Activated CD8-positive, alpha-beta memory T cell treated with anti-CD3 and anti-CD28 coated beads, Interleukin-2, amount 10 ng/mL, durations not matched to agents 7 days and 5 days (primary cell): ENCODE measurements around the gene NOSIP. TPM values are rescaled to one million over a fixed set of nuclear protein-coding genes. Genes with fewer than 3 reads are reported as not detected.
A peak's percentile ranks its signal among the peaks of the same experiment; 100 is the strongest.

ENCODE experiments used
- ATAC-seq: fragments of 150-1000 bp; cut with Tn5 transposase; one replicate; pipeline ENCODE4 v1.10.0; 2021; ENCODE audit warnings: moderate library complexity
- CTCF ChIA-PET: fragments of 350-600 bp; sonication (Branson Sonifier 250); formaldehyde crosslinking; loops from one replicate; lab custom pipeline; 2021; ENCODE audit warnings: antibody characterized with exemption; lab: Charles Lee
- DNase-seq: peaks from one replicate; pipeline ENCODE4 v3.0.0-alpha.2; 2020
- H3K27ac Mint-ChIP-seq: one replicate; pipeline ENCODE4 v1.8.0; 2021; ENCODE audit warnings: mild to moderate bottlenecking, mixed read lengths
- H3K27me3 Mint-ChIP-seq: one replicate; pipeline ENCODE4 v1.8.0; 2021; ENCODE audit warnings: mixed read lengths
- H3K36me3 Mint-ChIP-seq: one replicate; pipeline ENCODE4 v1.8.0; 2021; ENCODE audit warnings: mild to moderate bottlenecking, mixed read lengths
- H3K4me1 Mint-ChIP-seq: one replicate; pipeline ENCODE4 v1.8.0; 2021; ENCODE audit warnings: mixed read lengths
- H3K4me3 Mint-ChIP-seq: one replicate; pipeline ENCODE4 v1.8.0; 2021; ENCODE audit warnings: mild to moderate bottlenecking, moderate library complexity, mixed read lengths
- H3K9me3 Mint-ChIP-seq: one replicate; pipeline ENCODE4 v1.8.0; 2022; ENCODE audit warnings: low read depth, mixed read lengths
- total RNA-seq, 2 experiments: library from RNA; stranded (reverse); gene quantifications; one replicate each; pipeline ENCODE4 v1.2.3, GENCODE V29; 2021

Gene NOSIP
- total RNA-seq, 2 experiments from 2014 or later: 77.3 to 96.1 TPM

DNA sequence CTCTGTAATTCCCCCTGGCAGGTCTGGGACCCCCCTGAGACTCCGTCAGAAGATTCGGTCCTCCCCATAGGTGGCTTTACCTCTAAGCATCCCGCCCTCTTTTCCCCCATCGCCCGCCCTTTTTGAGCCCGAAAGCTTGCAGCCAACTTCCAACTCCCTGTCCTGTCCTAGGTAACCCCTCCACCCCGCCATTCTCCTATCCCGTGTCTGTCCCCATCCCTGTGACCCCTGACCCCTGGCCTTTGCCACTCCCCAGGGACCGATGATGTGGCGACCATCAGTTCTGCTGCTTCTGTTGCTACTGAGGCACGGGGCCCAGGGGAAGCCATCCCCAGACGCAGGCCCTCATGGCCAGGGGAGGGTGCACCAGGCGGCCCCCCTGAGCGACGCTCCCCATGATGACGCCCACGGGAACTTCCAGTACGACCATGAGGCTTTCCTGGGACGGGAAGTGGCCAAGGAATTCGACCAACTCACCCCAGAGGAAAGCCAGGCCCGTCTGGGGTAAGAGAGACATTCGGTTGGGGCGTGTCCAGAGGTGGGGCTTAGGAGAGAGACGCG is 52.1 kb downstream of the NOSIP start:
- H3K36me3 Mint-ChIP-seq: no peaks in the 10 kb centered on the region
- peaks cover 3% of the 10 kb centered on the region for H3K27me3 Mint-ChIP-seq
- no peak overlapping the region for H3K27ac Mint-ChIP-seq
- ATAC-seq (no peak), DNase-seq (no peak)
- CTCF ChIA-PET: interaction anchor here (0.8 to 2.4 kb wide), 8 partner anchors 13 to 149 kb away, joined by 3 to 17 read pairs (median 6); partner anchors contain the start of genes PRMT1 and RPS11
- H3K4me3 Mint-ChIP-seq: peak overlapping the region; percentile 69
- no peaks in the 10 kb centered on the region for H3K9me3 Mint-ChIP-seq
- peaks cover 19% of the 10 kb centered on the region for H3K4me1 Mint-ChIP-seq

DNA sequence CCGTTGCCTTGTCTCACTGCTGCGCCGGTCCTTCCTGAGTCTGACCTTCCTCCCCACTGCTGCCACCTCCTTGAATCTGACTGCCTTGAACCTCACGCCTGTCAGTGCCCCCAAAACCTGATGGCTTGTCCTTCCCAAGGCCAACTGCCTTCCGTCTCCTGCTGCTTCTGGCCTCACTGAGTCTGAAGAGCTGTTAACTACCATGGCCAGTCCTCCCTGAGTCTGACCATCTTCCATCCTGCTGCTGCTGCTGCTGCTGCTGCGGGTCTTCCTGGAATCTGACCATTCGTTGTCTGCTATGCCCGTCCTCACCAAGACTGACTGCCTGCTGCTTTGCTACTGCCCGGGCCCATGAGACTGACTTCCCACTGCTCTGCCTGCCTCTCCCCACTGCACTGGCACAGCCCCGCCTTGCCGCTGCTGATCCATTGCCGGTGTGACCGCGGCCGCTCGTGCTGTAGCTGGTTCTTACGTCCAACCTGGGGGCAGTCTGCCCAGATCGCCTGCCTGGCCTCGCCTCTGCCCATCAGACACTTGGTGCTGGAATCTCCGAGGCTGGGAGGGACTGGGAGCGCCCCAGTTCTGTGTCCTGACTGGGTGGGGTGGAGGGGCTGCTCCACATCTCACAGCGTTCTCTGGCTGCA is 55.4 kb downstream of the NOSIP start:
- no peaks in the 10 kb centered on the region for H3K36me3 Mint-ChIP-seq
- CTCF ChIA-PET: interaction anchor here (1.3 to 2.4 kb wide), 2 partner anchors 14 to 22 kb away, joined by 4 to 8 read pairs; no protein-coding TSS in a partner anchor
- ATAC-seq: no peak
- DNase-seq: no peak
- no peaks in the 10 kb centered on the region for H3K9me3 Mint-ChIP-seq
- H3K27ac Mint-ChIP-seq: no peak overlapping the region
- no peak overlapping the region for H3K4me3 Mint-ChIP-seq
- peaks cover 3% of the 10 kb centered on the region for H3K27me3 Mint-ChIP-seq
- peaks cover 13% of the 10 kb centered on the region for H3K4me1 Mint-ChIP-seq

DNA sequence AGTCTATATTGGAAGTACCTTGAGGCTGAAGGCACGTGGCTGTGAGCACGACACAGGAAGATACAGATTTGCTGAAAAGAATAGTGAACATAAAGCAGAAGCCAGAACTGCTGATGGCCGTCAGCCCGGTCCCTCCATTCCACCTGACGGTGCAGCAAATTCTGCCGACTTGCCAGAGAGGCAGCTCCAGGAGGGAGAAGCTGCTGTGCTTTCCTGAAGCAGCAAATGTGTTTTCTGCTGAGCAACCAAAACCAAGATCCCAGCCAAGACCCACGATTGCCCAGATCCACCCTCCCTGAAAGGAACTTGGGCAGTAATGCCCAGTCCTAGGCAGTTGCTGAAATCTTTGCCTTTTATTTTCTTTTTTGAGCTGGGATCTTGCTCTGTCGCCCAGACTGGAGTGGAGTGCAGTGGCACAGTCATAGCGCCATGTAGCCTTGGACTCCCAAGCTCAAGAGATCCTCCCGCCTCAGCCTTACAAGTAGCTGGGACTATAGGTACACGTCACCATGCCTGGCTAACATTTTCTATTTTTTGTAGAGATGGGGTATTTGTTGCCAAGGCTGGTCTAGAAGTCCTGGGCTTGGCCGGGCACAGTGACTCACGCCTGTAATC is 59.5 kb downstream of the NOSIP start:
- Mint-ChIP-seq H3K4me1 (no peaks in the 10 kb centered on the region), H3K9me3 (no peaks in the 10 kb centered on the region), H3K36me3 (no peaks in the 10 kb centered on the region), H3K27me3 (no peaks in the 10 kb centered on the region), H3K4me3 (no peak overlapping the region), H3K27ac (no peak overlapping the region)
- no peak for ATAC-seq
- DNase-seq: no peak
- CTCF ChIA-PET: interaction anchor here (0.6 to 2.9 kb wide), 4 partner anchors 12 to 50 kb away, joined by 3 to 8 read pairs (median 4); no protein-coding TSS in a partner anchor

DNA sequence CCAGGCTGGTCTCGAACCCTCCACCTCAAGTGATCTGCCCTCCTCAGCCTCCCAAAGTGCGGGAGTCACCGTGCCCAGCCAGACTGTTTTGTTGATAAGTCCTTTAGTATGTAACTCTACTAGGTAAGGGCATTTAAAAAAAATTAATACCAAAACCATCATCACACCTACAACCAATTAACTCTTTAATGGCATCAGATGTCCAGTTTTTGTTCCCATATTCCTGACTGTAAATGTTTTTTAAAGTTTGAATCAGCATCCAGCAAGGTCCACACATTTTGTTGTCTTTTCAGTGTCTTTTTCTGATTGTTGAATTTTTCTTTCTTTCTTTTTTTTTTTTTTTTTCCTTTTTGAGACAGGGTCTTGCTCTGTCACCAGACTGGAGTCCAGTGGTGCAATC is 62.3 kb downstream of the NOSIP start:
- no peaks in the 10 kb centered on the region for H3K27me3 Mint-ChIP-seq
- CTCF ChIA-PET: interaction anchor here (0.7 to 3.9 kb wide), 5 partner anchors 12 to 52 kb away, joined by 3 to 18 read pairs (median 5); no protein-coding TSS in a partner anchor

DNA sequence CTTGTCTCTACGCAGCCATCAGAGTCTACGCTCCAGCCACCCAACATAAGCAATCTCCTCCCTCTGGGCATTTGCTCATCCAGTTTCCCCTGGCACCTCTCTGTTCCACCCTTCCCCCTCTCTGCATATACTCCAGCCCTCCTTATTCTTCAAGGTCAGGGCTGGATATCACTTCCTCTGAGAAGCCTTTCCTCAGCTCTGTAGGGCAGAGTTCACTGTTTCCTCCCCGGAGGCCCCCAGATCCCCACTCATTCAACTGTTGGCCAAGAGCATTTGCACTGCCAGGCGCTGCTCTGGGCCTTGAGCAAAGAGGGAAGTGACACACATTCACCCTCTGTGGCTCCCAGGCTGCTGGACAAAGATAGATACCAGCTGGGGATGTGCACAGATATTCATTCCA is 64.6 kb downstream of the NOSIP start:
- H3K4me3 Mint-ChIP-seq: no peak overlapping the region
- no peak for ATAC-seq

More for the DNA sequence above, 62.3 kb downstream of the NOSIP start:
- peaks cover 4% of the 10 kb centered on the region for H3K4me1 Mint-ChIP-seq
- ATAC-seq (no peak), DNase-seq (no peak)
- H3K4me3 Mint-ChIP-seq: no peak overlapping the region
- H3K9me3 Mint-ChIP-seq: no peaks in the 10 kb centered on the region
- no peaks in the 10 kb centered on the region for H3K36me3 Mint-ChIP-seq
- no peak overlapping the region for H3K27ac Mint-ChIP-seq

DNA sequence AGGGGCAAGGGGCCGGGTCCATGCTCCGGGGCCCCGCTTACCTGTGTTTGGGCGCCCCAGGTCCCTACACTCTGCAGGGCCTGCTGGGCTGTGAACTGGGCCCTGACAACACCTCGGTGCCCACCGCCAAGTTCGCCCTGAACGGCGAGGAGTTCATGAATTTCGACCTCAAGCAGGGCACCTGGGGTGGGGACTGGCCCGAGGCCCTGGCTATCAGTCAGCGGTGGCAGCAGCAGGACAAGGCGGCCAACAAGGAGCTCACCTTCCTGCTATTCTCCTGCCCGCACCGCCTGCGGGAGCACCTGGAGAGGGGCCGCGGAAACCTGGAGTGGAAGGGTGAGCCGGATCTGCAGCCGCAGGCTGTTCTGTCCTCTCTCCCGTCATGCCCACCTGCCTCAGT is 66.2 kb downstream of the NOSIP start:
- no peaks in the 10 kb centered on the region for H3K36me3 Mint-ChIP-seq
- no peaks in the 10 kb centered on the region for H3K9me3 Mint-ChIP-seq
- H3K4me1 Mint-ChIP-seq: peaks cover 18% of the 10 kb centered on the region
- H3K4me3 Mint-ChIP-seq: no peak overlapping the region
- DNase-seq (no peak), ATAC-seq (no peak)
- H3K27me3 Mint-ChIP-seq: no peaks in the 10 kb centered on the region
- no peak overlapping the region for H3K27ac Mint-ChIP-seq
- CTCF ChIA-PET: interaction anchor here (1.0 to 2.2 kb wide), 5 partner anchors 20 to 65 kb away, joined by 3 to 13 read pairs (median 8); no protein-coding TSS in a partner anchor

More for the DNA sequence above, 64.6 kb downstream of the NOSIP start:
- Mint-ChIP-seq H3K4me1 (peaks cover 18% of the 10 kb centered on the region), H3K36me3 (no peaks in the 10 kb centered on the region), H3K27ac (no peak overlapping the region), H3K9me3 (no peaks in the 10 kb centered on the region), H3K27me3 (no peaks in the 10 kb centered on the region)
- CTCF ChIA-PET: interaction anchor here (0.9 to 3.9 kb wide), 4 partner anchors 10 to 55 kb away, joined by 3 to 18 read pairs (median 4); partner anchors contain the start of gene RCN3
- no peak for DNase-seq

DNA sequence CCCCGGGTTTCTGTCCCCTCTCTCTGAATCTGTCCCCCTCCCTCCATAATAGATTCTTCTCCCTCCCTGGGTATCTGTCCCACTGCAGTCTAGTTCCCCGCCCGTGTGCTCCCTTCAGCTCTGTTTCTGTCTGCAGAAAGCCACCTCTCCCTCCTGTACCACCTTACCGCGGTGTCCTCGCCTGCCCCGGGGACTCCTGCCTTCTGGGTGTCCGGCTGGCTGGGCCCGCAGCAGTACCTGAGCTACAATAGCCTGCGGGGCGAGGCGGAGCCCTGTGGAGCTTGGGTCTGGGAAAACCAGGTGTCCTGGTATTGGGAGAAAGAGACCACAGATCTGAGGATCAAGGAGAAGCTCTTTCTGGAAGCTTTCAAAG is 66.6 kb downstream of the NOSIP start:
- H3K27ac Mint-ChIP-seq: no peak overlapping the region
- H3K9me3 Mint-ChIP-seq: no peaks in the 10 kb centered on the region
- H3K4me3 Mint-ChIP-seq: peak overlapping the region; percentile 72
- H3K36me3 Mint-ChIP-seq: no peaks in the 10 kb centered on the region
- no peak for DNase-seq
- CTCF ChIA-PET: interaction anchor here (1.0 to 2.2 kb wide), 6 partner anchors 10 to 65 kb away, joined by 3 to 13 read pairs (median 6); no protein-coding TSS in a partner anchor
- H3K27me3 Mint-ChIP-seq: no peaks in the 10 kb centered on the region
- ATAC-seq: no peak
- peaks cover 18% of the 10 kb centered on the region for H3K4me1 Mint-ChIP-seq

DNA sequence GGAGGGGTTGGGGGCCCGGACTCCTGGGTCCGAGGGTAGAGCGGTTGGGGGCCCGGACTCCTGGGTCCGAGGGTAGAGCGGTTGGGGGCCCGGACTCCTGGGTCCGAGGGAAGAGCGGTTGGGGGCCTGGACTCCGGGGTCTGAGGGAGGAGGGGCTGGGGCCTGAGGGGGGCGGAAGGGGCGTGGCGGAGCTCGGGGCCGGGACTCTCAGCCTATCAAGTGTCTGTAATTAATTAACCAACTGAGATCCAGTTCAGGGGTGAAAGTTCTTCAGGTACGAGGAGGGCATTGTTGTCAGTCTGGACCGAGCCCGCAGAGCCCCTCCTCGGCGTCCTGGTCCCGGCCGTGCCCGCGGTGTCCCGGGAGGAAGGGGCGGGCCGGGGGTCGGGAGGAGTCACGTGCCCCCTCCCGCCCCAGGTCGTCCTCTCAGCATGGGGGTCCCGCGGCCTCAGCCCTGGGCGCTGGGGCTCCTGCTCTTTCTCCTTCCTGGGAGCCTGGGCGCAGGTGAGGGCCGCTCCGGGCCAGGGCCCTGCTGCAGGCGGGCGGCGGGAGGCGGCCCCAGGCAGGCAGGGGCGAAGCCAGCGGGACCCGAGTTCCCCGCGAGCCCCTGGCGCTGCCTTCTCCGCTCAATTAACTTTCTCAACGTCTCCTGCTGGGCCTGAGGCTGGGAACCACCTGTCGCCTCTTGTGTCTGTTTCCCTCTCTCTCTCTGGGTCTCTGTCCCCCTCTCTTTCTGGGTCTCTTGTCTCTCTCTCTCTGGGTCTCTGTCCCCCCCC is 67.2 kb downstream of the NOSIP start:
- peak overlapping the region; percentile 66 for H3K27ac Mint-ChIP-seq
- H3K9me3 Mint-ChIP-seq: no peaks in the 10 kb centered on the region
- DNase-seq (no peak), ATAC-seq (peak; percentile 72)
- peaks cover 18% of the 10 kb centered on the region for H3K4me1 Mint-ChIP-seq
- peak overlapping the region; percentile 72 for H3K4me3 Mint-ChIP-seq
- CTCF ChIA-PET: interaction anchor here (1.0 to 2.2 kb wide), 6 partner anchors 10 to 66 kb away, joined by 3 to 13 read pairs (median 6); no protein-coding TSS in a partner anchor
- H3K27me3 Mint-ChIP-seq: no peaks in the 10 kb centered on the region
- no peaks in the 10 kb centered on the region for H3K36me3 Mint-ChIP-seq

DNA sequence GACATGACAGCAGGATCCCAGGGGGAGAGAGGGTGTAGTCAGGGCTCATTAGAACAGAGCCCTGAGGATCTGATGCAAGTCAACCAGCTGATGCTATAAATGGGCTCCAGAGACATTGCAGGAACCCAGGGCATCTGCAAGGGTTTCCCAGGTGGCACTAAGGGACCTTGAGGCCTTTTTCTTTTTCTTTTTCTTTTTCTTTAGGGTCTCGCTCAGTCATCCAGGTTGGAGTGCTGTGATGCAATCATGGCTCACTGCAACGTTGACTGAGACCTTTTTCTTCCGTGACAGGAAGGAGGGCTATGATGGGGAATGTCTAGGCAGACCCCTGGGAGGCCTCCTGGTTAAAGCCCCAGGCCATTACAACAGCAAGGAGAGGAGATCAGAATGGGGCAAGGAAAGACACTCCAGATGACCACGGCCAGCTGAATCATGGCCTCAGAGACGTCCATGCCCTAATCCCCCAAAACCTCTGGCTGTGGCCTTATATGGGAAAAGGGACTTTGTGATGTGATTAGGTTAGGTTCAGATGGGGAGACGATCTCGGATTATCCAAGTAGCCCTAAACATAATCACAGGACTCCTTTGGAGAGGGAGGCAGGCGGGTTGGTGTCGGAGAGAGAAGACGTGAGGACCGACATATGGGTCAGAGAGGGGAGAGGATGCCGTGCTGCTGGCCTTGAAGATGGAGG is 72.4 kb downstream of the NOSIP start:
- no peaks in the 10 kb centered on the region for H3K36me3 Mint-ChIP-seq
- H3K27ac Mint-ChIP-seq: no peak overlapping the region
- peaks cover 20% of the 10 kb centered on the region for H3K4me1 Mint-ChIP-seq
- H3K9me3 Mint-ChIP-seq: no peaks in the 10 kb centered on the region
- ATAC-seq (no peak), DNase-seq (no peak)
- no peak overlapping the region for H3K4me3 Mint-ChIP-seq
- CTCF ChIA-PET: interaction anchor here (0.6 to 4.0 kb wide), 6 partner anchors 20 to 169 kb away, joined by 3 to 46 read pairs (median 19); partner anchors contain the start of genes NOSIP, PRMT1 and RCN3
- no peaks in the 10 kb centered on the region for H3K27me3 Mint-ChIP-seq

DNA sequence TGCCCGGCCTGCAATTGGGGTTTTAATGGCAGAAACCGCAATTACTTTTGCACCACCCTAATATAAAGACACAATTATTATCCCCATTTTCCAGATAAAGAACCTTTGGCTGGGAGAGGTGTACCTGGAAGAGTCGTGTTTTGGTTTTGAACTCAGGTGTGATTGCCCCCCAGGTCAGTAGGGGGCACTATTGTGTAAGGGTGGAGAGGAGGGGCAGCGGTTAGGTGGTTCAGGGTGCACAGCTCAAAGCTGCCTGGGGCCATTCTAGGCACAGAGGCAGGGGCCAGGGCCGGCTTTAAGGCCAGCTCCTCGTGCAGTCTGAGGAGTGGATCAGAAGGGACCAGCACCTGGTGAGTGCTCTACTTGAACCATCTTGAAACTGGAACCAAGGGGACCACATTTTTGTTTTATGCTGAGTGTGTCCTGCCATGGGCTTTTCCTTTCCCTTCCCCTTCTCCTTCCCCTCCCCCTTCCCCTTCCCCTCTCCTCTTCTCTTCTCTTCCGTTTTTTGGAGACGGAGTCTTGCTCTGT is 73.7 kb downstream of the NOSIP start:
- Mint-ChIP-seq H3K27ac (no peak overlapping the region), H3K4me3 (no peak overlapping the region), H3K4me1 (peaks cover 22% of the 10 kb centered on the region), H3K27me3 (no peaks in the 10 kb centered on the region), H3K9me3 (no peaks in the 10 kb centered on the region), H3K36me3 (no peaks in the 10 kb centered on the region)
- peak; percentile 87 for DNase-seq
- ATAC-seq: peak; percentile 81
- CTCF ChIA-PET: interaction anchor here (0.5 to 4.0 kb wide), 19 partner anchors 10 to 363 kb away, joined by 3 to 46 read pairs (median 6); partner anchors contain the start of genes FLT3LG, NOSIP, PRMT1 and RCN3
